ENCODE results near the gene GSTM3. TPM values are rescaled to one million over a fixed set of nuclear protein-coding genes. Genes with fewer than 3 reads are reported as not detected.
"Not testable (repeated sequence)": the region's sequence is repeated elsewhere in the genome, so short reads cannot be mapped to it uniquely, and the experiment has no call there.

Gene GSTM3
- total and polyA plus RNA-seq, 2 donors, result 67.5 to 116 TPM

GRCh38 chr1:109702940-109703339, 37.9 kb downstream of the GSTM3 start:
- WGBS, result 92% methylated on average over 3 of the region's 3 CpGs
- not testable (repeated sequence) for H3K27ac ChIP-seq (ENCODE audit: low read depth); H3K36me3 ChIP-seq (ENCODE audit: insufficient read depth); DNase-seq (ENCODE audit: extremely low spot score); H3K4me1 ChIP-seq (ENCODE audit: insufficient read depth); H3K4me3 ChIP-seq (ENCODE audit: low read depth, low read length)

GRCh38 chr1:109697861-109698260, 43.0 kb downstream of the GSTM3 start:
- H3K36me3 ChIP-seq (ENCODE audit: insufficient read depth); H3K4me3 ChIP-seq (ENCODE audit: low read depth, low read length); H3K4me1 ChIP-seq (ENCODE audit: insufficient read depth); H3K27ac ChIP-seq (ENCODE audit: low read depth); DNase-seq (ENCODE audit: extremely low spot score): not testable (repeated sequence)
- no CpG with 5 or more reads among the region's 4 CpGs for WGBS

GRCh38 chr1:109697066-109697465, 43.8 kb downstream of the GSTM3 start:
- DNase-seq (ENCODE audit: extremely low spot score), result no peak
- H3K36me3 ChIP-seq (ENCODE audit: insufficient read depth), result no peaks in the 10 kb centered on the region
- H3K4me3 ChIP-seq (ENCODE audit: low read depth, low read length), result no peak overlapping the region
- no peak overlapping the region for H3K27ac ChIP-seq (ENCODE audit: low read depth)
- no peaks in the 10 kb centered on the region for H3K4me1 ChIP-seq (ENCODE audit: insufficient read depth)
- WGBS, result no CpG with 5 or more reads among the region's 4 CpGs

- not testable (repeated sequence) for H3K36me3 ChIP-seq (ENCODE audit: insufficient read depth)
Measured at GRCh38 chr1:109695138-109695537, 45.7 kb downstream of the GSTM3 start.

GRCh38 chr1:109694400-109694799, 46.4 kb downstream of the GSTM3 start:
- H3K4me3 ChIP-seq (ENCODE audit: low read depth, low read length); DNase-seq (ENCODE audit: extremely low spot score); H3K27ac ChIP-seq (ENCODE audit: low read depth); H3K36me3 ChIP-seq (ENCODE audit: insufficient read depth); H3K4me1 ChIP-seq (ENCODE audit: insufficient read depth): not testable (repeated sequence)
- WGBS, result no CpG with 5 or more reads among the region's 5 CpGs

More at GRCh38 chr1:109695138-109695537, 45.7 kb downstream of the GSTM3 start:
- H3K4me3 ChIP-seq (ENCODE audit: low read depth, low read length); DNase-seq (ENCODE audit: extremely low spot score); H3K4me1 ChIP-seq (ENCODE audit: insufficient read depth); H3K27ac ChIP-seq (ENCODE audit: low read depth): not testable (repeated sequence)
- no CpG with 5 or more reads among the region's 3 CpGs for WGBS

GRCh38 chr1:109691759-109692158, 49.1 kb downstream of the GSTM3 start:
- DNase-seq (ENCODE audit: extremely low spot score), result no peak
- no peak overlapping the region for H3K4me3 ChIP-seq (ENCODE audit: low read depth, low read length)
- no peak overlapping the region for H3K27ac ChIP-seq (ENCODE audit: low read depth)
- no peaks in the 10 kb centered on the region for H3K36me3 ChIP-seq (ENCODE audit: insufficient read depth)
- no CpG with 5 or more reads among the region's 6 CpGs for WGBS
- H3K4me1 ChIP-seq (ENCODE audit: insufficient read depth), result no peaks in the 10 kb centered on the region

GRCh38 chr1:109689844-109690405, 50.9 kb downstream of the GSTM3 start:
- DNase-seq (ENCODE audit: extremely low spot score), result no peak
- no CpG with 5 or more reads among the region's 6 CpGs for WGBS
- H3K27ac ChIP-seq (ENCODE audit: low read depth), result no peak overlapping the region

GRCh38 chr1:109687641-109688499, 53.0 kb downstream of the GSTM3 start, which contains the start of gene GSTM1:
Gene GSTM1 (plus strand): TSS chr1:109687817. CDS start chr1:109687874, 57 bp downstream.
- H3K4me3 ChIP-seq (ENCODE audit: low read depth, low read length), result peak within 1 kb of the TSS; percentile 48
- H3K36me3 ChIP-seq (ENCODE audit: insufficient read depth), result no peaks in the 10 kb centered on the region
- H3K27ac ChIP-seq (ENCODE audit: low read depth), result peak within 1 kb of the TSS; percentile 56
- WGBS, result no CpG with 5 or more reads among the region's 46 CpGs
- H3K4me1 ChIP-seq (ENCODE audit: insufficient read depth), result no peaks in the 10 kb centered on the region
- DNase-seq (ENCODE audit: extremely low spot score), result no peak

More at GRCh38 chr1:109689844-109690405, 50.9 kb downstream of the GSTM3 start:
- Histone ChIP-seq H3K4me1 (ENCODE audit: insufficient read depth) (no peaks in the 10 kb centered on the region), H3K36me3 (ENCODE audit: insufficient read depth) (no peaks in the 10 kb centered on the region), H3K4me3 (ENCODE audit: low read depth, low read length) (no peak overlapping the region)

GRCh38 chr1:109687109-109687508, 53.7 kb downstream of the GSTM3 start:
- Histone ChIP-seq H3K27ac (ENCODE audit: low read depth) (peak overlapping the region; percentile 56), H3K4me3 (ENCODE audit: low read depth, low read length) (peak overlapping the region; percentile 48)
- not testable (repeated sequence) for H3K36me3 ChIP-seq (ENCODE audit: insufficient read depth); DNase-seq (ENCODE audit: extremely low spot score); H3K4me1 ChIP-seq (ENCODE audit: insufficient read depth)
- WGBS, result 60% methylated on average over 4 of the region's 11 CpGs

- H3K4me1 ChIP-seq (ENCODE audit: insufficient read depth); DNase-seq (ENCODE audit: extremely low spot score); H3K36me3 ChIP-seq (ENCODE audit: insufficient read depth); H3K4me3 ChIP-seq (ENCODE audit: low read depth, low read length); H3K27ac ChIP-seq (ENCODE audit: low read depth): not testable (repeated sequence)
- WGBS, result no CpG with 5 or more reads among the region's 4 CpGs
Measured at GRCh38 chr1:109685890-109686289, 54.9 kb downstream of the GSTM3 start.

GRCh38 chr1:109685399-109685798, 55.4 kb downstream of the GSTM3 start:
- not testable (repeated sequence) for H3K27ac ChIP-seq (ENCODE audit: low read depth); H3K4me1 ChIP-seq (ENCODE audit: insufficient read depth); H3K36me3 ChIP-seq (ENCODE audit: insufficient read depth); H3K4me3 ChIP-seq (ENCODE audit: low read depth, low read length); DNase-seq (ENCODE audit: extremely low spot score)
- no CpG with 5 or more reads among the region's 1 CpG for WGBS

- WGBS, result no CpG with 5 or more reads among the region's 6 CpGs
- H3K36me3 ChIP-seq (ENCODE audit: insufficient read depth); H3K4me3 ChIP-seq (ENCODE audit: low read depth, low read length); DNase-seq (ENCODE audit: extremely low spot score); H3K4me1 ChIP-seq (ENCODE audit: insufficient read depth); H3K27ac ChIP-seq (ENCODE audit: low read depth): not testable (repeated sequence)
Measured at GRCh38 chr1:109684777-109685176, 56.1 kb downstream of the GSTM3 start.
